NCI-H2107 treated with DMSO at 0.1 percent for 48 hours (cell line): ENCODE measurements around the gene DAPK2.

Source experiments
- DNase-seq: peaks from one replicate; lab custom pipeline; 2025; ENCODE audit not compliant: unreplicated experiment; lab: John Stamatoyannopoulos, UW

Gene DAPK2

DNA sequence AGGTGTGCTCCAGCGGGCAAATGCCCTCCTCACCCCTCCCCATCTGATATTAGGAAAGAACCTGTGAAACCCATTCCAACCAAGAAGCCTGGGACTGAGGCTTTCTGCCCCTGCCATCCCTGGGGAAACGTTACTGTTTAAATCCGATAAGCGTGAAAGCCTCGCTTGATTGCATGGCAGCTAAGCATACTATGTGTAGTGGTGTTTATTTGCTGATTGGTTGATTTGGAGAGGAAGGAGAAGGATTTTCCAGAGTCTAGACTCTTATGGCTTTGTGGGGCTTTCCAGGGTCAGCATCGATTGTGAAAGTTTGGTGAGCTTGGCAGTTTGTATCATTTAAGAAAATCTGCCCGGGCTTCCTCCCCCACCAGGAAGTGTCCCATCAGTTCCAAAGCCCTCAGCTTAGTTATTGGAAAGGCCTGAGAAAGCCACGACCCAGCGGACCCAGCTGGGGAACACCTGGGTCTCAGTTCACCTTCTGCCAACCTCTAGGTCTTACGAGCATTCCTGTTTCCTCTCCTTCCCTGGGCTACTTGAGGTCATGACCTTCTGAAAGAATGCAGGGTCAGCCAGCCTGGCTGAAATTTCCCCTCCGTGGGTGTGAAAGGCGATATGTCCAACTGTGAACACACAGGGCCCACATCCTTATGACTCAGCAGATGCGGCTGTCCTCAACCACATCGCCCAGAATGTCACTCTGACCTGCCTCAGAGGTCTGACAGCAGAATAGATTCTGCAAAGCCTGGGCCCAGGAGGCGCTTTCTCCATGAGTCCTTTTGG lies 149.8 kb downstream of the DAPK2 start:
- DNase-seq = no peak

DNA sequence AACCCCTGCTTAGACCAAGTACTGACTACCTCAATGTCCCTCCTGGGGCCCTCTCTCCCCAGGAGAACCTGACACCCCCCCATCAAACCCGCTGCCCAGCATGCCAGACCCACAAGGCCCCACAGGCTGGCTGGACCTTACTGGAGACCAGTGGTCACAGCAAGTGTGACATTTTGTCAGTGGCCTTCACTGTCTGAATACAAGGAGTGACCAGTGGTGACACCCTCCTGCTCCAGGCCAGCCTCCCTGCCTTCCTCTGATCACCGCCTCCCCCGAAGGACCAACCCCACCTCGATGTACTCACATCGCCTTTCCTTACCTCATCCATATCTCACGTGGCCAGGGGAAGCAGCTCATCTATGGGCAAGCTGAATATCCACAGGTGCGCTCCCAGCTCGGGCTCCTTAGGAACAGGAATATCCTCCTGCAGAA lies 150.5 kb downstream of the DAPK2 start:
- no peak for DNase-seq

DNA sequence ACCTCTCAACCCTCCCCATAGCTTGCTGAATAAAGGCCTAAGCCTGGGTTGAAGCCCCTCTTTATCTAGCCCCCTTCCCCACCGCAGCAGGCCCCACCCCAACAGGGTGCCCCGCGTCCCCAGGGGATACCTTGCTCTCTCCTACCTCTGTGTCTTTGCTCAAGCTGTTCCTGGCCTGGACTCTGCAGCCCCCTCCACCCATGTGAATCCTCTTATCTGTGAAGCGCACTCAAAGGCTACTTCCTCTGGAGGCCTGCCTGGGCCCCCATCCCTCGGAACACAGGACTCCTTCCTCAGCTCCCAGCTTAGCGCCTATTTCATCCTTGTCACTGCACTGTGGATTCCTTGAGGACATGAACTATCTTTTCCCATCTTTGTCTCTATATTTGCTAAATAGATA lies 151.1 kb downstream of the DAPK2 start:
- DNase-seq = no peak

DNA sequence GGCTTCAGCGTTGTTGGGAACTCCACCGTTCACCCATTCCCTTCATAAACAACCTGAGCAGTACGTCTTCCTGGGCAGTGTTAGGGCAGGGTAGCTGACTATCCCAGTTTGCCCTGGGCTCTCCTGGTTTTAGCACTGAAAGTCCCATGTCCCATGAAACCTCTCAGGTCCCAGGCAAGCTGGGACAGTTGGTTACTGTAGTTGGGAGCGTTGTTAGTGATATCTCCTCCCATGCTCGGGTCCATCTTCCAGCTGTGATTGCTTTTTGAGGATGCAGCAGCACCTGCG lies 151.7 kb downstream of the DAPK2 start:
- no peak for DNase-seq

DNA sequence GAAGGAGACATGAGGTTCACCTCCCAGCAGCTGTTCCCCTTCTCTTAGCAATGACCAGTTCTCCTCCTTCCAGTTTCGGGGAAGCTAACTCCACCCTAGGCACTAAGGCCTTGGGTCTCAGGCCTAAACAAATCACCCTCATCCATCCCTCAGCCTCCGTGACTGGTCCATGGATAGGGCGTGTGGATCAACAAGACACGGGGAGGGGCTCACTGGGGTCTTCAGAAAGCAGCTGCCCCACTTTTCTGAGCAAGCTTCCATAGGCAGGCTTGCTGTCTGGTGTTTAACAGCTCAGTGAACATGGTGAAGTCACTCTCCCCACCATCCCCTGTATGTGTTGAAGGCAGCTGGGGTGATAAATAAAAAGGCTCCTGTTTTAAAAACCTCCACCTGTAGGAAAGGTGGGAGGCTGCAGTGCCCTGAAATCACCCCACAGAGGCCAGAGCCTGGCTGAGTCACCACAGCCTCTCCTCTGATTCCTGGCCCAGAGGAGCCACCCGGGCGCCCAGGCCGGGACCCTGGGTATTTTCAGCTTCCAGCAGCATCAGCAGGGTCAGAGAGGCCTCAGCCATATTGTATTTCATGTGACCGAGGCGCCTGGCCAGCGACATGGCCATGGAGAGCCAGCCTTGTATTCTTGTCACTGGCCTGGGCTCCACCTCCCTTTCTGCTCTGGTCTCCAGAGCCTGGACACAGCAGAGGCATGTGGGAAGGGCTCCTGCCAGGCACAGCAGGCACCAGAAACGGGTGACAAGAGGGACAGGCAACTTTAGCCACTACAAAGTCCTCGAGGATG lies 152.2 kb downstream of the DAPK2 start:
- no peak for DNase-seq

DNA sequence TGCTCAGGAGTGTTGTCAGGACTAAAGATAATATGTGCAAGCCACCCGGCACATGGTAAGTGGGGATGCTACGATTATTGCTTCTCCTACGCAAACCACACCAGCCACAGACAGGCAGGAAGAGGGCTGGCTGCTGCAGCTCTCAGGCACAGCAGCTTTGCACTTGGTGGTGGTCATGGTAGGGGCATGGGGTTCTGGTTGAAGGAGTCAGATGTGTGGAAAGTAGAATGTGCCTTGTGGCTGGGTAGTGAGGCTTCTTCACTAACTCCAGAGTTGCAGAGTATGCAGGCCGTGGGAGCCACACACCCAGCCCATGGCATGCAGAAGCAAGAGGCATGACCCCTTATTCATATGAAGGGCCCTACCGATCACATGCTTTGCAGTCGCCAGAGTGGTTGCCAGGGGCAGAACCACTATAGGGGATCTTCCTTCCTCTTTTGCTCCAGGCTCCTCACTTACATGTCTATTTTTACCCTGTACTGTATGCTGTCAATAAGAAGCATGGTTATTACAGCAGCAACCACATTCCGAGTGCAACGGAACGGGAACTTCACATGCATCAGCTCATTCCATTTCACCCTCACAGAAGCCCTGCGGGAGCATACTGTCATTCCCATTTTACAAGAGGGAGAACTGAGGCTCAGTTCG lies 153.4 kb downstream of the DAPK2 start:
- DNase-seq = no peak

DNA sequence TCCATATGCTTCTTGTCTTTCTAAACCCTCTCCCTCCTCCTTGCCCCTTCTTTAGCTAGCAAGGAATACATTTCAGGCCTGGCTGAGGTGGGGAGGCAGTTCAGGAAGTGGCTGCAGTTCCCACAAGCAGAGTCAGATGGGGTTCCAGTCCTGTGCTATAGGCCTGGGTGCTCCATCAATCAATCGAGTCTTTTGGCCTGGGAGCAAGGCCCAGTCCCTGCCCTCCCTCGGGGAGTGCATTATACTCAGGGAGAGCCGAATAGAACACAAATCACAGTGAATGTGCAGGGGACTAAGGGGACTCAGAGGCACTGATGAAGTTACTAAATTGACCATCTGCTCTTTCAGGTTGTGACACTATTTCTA lies 154.5 kb downstream of the DAPK2 start:
- DNase-seq = no peak

DNA sequence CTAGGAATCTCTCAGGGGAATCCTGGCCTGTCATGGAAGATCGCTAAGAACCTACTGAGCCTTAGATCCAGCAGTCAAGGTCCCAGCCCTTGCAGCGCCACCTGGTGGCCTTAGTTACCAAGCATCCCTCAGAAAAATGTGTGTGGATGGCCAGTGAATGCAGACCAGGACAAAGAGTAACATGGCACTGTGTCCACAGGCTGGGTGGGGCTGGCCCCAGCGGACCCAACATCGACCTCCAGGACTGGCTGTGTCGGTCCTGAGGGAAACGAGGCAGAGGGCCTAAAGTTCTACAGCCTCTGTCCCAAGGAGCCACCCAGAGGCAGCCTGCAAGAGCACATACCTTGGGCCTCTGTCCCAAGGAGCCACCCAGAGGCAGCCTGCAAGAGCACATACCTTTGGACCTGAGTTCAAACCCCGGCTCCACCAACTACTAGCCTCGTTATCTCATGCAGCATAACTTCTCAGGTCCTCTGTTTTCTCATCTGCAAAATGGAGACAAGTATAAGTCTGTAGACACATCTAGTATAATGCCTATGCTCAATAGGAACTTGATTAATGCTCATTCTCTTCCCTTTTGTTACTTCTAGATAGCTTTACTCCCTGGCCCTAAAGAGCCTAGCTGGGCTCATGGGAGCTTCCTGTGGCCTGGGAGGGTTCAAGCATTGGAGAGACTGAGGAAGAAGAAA lies 155.1 kb downstream of the DAPK2 start:
- DNase-seq = peak; percentile 22

DNA sequence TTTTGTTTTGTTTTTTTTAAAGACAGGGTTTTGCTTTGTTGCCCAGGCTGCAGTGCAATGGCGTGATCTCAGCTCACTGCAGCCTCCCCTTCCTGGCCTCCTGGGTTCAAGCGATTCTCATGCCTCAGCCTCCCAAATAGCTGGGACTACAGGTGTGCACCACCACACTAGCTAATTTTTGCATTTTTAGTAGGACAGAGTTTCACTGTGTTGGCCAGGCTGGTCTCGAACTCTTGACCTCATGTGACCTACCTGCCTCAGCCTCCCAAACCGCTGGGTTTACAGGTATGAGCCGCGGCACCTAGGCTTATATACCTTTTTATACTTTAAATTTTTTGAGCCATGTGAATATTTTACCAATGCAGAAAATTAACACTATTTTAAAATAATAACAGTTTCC lies 155.7 kb downstream of the DAPK2 start:
- no peak for DNase-seq

DNA sequence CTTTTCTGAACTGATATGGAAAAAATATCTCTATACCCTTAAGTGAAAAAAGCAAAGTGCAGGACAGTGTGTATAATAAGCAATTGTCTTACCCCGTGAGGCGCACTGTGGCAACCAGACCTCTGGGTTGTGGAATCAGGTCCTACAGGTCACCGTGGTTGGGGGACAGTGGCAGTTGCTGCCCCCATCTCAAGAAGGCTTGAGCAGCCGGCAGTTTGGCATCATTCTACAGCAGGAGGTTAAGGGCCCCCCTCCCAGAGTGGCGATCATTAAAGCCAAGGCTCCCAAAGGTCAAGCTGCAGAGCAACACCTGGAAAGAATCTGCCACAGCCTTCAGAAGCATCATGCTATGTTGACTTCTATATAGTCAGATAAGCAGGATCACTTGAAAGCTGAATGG lies 156.5 kb downstream of the DAPK2 start:
- DNase-seq = no peak

DNA sequence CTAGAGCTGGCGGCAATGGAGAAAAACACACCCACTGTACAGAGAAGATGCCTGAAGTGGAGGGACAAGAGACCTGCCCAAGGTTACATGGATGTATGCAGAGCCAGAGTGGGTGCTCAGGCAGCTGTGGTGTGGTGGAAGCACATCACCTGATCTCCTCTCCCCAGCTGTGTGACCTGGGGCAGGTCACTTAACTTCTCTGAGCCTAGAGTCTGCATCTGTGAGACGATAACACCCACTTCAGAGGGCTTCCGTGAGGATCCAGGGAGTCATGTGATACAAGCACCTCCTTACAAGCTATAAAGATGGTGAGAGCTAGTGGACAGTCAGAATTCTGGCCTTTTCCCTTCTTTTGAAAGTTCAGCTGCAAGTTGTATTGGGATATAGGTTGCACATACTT lies 157.5 kb downstream of the DAPK2 start:
- no peak for DNase-seq

DNA sequence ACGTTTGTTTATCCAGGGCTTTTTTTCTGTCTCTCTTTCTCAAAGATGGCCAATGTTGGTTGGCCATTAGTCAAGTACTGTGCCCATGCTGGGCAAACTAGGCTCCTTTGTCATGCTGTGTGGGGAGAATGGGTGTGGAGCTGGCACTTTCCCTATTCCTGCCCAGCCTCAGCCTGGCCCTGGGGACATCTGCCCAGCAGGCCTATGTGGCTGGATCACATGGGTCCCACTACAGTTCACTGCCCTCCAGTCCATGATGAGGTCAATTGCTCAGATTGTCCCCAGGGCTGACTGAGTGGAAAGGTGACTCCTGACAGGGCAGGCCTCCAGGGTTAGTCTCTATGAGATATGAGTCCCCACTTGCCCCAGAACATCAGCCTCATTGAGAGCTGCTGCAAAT lies 158.1 kb downstream of the DAPK2 start:
- DNase-seq = no peak

DNA sequence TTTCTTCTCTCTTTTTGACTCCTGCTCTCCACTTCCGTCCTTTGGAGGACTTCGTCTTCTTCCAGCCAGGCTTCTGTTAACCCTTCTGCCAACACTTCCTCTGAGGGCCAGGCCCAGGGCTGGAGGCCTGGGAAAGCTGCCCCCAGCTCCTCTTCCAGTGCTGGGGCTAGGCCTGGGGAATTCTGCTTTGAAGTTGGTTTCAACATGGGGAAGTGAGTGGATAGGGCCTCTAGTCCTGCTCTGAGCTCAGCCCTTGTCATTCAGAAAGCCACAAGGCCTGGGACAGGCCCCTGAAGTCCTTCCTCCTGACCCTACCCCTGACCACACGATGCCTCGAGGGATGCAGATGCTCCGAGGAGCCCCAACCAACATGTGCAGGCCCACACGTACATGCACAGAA lies 158.7 kb downstream of the DAPK2 start:
- no peak for DNase-seq

DNA sequence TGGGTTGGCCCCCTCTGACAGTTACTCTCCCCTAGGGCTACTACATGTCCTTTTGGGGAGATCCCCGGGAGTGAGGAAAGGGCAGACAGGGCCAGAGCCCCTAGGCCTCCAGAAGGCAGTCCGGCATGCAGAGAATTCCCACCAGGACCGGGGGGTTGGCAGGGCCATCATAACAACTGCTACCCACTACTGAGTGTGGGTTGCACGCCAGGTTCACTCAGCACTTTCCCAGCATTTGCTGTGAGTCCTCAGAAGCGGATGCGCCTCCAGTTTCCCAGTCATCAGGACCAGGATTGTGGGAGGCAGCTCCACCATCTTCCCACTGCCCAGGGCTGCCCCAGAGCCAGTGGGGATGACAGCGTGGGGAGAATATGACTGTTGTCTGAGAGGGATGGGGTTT lies 161.3 kb downstream of the DAPK2 start:
- DNase-seq = no peak

DNA sequence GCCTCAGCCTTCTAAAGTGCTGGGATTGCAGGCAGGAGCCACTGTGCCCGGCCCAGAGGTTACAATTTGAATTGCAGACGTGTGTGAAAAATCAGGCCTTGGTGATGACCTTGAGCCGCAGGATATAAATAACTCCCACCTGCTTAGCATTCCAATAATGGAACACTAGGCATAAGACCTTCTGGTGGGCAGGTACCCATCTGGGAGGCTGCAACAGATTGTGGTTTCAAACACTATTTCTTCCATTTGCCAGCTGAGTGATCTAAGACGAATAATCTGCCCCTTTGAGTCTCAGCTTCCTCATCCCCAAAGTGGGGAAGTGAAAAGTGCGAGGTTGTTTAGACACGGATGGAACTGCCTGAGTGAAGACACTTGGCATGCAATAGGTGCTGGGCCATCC lies 164.9 kb downstream of the DAPK2 start:
- DNase-seq = no peak

DNA sequence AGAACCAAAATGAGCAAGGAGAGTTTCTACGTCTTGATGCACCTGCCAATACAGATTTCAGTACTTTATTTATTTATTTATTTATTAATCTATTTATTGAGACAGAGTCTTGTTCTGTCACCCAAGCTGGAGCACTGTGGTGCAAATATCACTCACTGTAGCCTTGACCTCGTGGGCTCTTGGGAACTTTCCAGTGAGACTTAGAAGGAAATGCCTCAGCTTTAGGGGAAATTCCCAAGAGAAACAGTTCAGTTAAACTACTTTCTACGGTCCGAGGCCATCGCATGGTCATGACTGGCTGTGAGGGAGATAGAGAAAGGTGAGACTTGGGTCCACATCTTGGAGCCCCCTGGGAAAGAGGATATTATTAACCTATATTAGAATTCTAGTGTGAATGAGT lies 165.5 kb downstream of the DAPK2 start:
- no peak for DNase-seq

DNA sequence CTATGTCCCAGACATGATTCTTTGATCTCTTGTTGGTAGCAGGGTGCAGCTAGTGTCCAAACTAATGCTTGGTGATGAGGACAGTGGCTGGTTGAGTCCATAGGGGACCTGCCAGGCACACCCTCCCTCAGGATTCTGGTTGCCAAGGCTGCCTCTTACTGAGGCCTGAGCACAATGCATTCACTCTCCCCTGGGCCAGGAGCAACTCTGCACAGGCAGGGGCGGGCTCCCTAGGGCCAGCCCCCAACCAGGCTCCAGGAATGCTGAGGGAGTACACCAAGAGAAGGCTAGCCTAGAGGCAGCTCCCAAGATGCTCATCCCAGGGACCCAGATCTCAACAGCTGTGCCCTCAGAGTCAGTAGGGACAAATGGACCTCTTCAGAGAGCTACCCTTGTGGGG lies 166.3 kb downstream of the DAPK2 start:
- DNase-seq = no peak

DNA sequence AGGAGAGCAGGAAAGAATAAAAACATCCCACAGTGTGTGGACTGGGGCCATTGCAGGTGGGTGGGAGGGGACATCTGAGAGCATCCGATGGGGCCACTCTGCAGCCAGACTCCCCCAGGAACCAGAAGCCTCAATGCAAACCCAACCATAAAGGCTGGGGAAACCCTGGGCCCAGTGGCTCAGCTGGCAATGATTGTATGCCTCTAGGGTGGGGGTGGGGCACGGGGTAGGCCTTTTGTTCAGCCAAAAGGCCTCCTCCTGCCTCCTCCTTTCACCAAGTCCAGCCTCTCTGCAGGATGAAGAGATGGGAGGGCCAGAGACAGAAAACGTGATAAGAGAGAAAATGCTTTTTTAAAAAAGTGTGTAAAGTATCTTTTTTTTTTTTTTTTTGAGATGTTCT lies 167.1 kb downstream of the DAPK2 start:
- no peak for DNase-seq

DNA sequence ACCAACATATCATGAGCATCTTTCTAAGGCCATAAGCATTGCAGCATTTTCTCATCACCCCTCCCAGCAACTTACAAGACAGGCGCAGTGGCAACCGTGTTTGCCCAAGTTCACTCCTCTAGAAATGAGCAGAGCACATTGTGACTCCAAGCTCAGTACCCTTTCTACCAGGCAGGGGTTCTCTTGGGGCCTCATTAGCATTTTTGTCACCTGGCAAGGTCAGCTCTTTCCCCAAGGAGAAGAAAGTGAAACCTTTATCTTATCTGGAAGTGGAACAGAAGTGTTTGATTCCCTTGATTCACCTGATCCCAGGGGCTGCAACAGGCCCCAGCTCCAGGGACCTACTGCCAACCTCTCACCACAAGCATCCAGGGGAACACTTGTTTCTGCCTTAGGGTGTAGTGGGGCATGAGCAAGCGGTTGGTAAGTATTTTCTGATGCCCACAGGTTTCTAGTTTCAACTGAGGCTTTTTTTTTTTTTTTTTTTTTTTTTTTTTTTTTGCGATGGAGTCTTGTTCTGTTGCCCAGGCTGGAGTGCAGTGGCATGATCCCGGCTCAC lies 168.5 kb downstream of the DAPK2 start:
- peak; percentile 61 for DNase-seq

DNA sequence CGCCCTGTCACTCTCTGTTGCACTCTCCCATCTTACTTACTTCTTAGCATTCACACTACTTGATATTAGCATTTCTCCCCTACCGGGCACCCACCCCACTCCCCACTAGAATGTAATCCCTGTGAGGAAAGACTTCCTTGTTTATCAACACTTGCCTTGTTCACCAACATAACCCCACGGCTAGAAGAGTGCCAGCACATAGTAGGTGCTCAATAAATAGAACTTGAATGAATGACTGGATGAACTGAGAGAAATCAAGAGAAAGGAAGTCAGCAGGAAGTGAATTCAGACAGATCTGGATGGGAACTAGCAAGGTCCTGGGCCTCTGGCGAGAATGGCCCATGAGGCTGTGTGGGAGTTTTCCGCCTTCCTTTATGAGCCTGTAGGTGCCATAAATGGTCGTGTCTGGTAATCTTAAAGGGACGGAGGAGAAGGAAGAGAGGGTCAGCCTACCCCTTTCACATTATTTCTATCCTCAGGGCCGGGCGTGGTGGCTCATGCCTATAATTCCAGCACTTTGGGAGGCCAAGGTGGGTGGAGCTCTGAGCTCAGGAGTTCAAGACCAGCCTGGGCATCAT lies 170.1 kb downstream of the DAPK2 start:
- DNase-seq = no peak

DNA sequence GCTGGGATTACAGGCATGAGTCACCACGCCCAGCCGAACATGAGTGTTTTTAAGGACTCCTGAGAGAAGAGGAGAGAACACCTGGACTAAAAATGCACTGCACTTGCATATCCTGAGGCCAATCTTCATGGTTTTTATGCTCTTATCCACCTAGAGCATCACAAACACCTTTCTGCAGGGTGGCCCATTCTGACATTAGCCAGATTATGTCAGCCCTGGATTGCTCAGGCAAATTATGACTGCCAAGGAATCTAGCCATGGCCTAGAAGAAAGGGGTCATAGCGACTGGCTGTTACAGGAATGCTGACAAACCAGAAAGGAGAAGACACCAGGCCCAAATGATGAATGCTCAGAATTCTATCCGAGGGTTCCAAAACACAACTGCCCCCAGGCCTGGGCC lies 171.7 kb downstream of the DAPK2 start:
- DNase-seq = no peak
